Activated gamma-delta T cell (primary cell): ENCODE data around the gene CFAP65.
A peak's percentile ranks its signal among the peaks of the same experiment; 100 is the strongest.

Experiments used
- DNase-seq: peaks from one replicate; lab custom pipeline; 2025; lab: John Stamatoyannopoulos, UW

The CFAP65 gene

DNA sequence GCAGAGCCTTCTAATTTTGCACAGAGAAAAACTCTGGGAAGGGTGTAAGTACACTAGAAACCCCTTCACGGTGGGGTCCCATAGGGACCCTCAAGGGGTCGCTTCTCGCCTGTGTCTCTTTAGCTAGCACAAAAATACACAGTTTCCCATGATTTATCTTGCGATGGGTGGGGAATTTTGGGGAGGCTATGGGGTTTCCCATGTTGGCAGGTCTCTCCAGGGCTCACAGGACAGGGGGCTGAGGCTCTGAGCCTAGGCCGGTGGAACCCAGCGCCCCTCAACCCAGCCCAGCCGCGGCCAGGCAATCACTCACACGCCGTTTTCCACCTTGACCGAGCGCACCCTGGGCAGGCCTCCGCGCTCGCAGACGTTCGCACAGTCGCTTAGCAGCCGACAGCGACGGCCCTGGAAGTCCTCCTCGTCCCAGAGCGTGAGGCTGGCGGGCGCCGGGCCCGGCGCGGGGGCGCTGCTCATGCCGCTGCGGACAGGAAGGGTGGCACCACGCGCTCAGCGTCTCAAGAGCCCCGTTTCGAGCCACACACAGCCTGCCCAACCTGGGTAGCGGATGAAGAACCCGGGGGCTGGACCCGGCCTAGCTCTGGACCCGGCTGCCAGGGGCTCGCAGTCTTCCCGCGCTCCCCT, 48.5 kb downstream of the CFAP65 start:
- DNase-seq: no peak

DNA sequence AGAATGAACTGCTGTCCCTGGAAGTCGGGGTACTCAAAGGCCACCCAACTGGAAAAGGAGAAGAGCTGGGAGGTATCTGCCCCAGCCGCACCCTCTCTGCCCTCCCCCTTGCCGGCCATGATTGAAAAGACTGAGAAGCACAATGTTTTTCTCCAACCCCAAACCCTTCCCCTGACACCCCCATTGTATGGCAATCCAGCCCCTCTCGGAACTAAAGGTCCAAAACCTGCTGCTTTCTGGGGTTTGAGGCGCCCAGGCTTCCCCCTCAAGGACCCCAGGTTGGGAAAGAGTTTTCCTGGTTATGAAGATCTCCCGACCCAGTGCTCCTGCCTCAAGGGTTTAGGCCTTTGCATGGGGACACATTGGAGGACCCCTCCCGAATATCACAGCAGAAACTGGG, 49.1 kb downstream of the CFAP65 start:
- DNase-seq: no peak

DNA sequence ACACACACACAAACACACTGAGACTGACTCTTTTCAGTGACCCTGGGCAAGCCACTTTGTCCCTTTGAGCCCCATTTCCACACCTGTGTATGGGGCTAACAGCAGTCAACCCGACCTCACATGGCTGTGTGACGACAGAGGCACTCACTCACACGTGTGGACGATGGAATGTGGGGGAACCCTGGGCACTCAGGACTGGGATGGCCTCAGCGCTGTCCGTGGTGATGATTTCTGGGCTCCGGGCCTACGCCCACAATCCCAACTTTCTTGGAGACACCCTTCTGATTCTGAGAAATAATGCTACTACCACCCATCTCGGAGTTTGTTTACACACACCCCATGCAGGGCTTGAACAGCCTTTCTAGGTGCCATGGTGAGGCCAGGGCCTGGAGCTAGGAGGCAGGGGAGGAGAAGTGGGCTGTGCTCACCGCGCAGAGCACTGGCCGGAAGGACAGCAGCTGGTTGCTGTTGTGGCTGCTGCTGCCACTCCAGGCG, 49.6 kb downstream of the CFAP65 start:
- DNase-seq: no peak

DNA sequence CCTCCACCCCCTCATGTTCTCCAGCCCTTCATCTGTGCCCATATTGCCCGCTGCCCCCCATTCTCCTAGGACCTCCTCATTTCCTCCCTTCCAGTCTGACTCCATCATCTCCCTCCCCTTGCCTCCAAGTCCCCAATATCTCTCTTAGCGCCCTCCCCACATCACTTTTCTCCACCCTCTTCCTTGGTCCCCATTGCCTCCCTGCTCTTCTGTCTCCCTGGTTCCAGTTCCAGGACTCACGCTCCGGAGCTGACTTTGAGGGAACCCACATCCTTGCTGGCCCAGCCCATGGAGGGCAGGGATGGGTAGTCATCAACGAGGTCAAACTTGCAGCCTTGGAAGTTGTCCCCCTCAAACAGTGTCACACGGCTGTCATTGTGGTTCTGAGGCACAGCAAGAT, 50.7 kb downstream of the CFAP65 start:
- no peak for DNase-seq

DNA sequence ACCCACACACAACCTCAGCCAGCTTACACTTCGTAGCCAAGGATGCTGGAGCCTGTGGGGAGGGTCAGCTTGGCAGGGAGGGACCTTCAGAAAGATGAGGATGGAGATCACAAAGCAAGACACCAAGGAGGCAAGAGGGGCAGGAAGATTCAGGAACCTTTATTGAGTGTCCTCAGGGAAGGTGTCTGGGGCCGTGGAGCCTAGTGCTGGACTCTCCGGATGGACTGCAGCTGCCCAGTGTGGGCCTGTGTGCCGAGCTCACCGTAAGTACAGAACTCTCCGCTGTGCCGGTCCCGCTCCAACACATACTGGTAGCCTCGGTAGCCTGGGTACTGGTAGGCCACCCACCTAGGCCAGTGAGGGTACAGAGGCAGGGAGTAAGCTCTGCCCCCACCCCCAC, 51.3 kb downstream of the CFAP65 start:
- no peak for DNase-seq

DNA sequence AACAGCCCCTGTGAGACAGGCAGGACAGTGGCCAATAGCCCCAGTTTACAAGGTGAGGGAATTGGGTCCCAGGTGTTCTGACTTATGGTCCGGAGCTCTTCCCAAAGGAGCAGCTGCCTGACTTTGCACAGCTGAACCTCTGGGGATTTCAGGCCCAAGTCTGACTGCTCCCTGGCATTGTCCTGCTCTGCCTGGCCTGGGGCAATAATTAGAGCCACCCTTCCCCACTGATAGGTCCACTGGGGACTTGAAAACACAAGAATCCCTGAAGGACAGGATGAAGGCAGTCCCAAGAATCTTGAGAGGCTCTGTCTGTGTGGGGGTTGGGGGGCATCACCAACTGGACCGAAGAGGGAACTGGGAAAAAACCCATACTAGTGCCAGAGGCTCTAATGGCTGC, 52.7 kb downstream of the CFAP65 start:
- no peak for DNase-seq

DNA sequence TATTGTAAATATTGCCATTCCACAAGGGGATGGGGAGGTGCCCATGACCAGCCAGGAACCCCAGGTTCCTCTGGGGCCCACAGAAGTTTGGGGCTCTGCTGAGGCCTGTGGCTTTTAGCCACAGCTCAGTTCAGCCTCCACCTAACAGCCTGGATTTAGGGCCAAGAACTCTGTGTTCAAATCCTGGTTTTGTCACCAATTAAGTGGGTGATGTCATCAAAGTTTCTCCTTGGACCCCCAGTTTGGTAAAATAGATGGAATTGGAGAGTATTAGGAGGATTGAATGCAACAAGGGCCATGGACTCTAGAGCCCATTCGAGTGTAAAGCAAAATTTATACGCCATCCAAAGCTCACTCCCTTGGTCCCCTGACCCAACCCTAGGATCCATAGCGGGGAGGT, 53.2 kb downstream of the CFAP65 start:
- no peak for DNase-seq

DNA sequence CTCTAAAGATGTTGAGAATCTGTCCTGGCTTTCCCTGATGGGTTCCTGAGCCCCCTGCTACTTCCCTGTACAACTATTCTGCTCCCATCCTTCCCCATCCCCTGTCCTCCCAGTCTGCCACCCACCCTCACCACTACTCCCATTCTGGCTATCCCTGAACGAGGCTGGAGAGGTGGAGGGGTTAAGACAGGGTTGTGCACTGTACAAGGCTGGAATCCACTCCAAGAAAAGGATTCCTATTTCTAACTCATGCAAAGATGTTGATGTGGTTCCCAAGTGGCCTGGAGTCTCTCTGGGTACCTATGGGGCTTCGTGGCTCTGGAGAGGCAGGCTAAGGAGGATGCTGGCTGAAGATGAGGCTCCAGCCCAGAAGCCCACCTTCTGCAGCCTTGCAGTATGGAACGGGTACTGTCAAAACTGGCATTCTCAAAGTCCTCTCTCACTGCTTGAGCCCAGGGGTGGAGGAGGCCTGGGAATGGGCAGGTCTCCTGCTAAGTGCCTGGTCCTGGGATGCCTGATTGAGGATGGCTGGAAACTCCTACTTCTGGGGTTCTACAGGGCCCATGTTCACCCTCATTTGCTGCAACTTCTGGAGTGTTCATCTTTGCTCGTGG, 55.1 kb downstream of the CFAP65 start:
- DNase-seq: no peak

DNA sequence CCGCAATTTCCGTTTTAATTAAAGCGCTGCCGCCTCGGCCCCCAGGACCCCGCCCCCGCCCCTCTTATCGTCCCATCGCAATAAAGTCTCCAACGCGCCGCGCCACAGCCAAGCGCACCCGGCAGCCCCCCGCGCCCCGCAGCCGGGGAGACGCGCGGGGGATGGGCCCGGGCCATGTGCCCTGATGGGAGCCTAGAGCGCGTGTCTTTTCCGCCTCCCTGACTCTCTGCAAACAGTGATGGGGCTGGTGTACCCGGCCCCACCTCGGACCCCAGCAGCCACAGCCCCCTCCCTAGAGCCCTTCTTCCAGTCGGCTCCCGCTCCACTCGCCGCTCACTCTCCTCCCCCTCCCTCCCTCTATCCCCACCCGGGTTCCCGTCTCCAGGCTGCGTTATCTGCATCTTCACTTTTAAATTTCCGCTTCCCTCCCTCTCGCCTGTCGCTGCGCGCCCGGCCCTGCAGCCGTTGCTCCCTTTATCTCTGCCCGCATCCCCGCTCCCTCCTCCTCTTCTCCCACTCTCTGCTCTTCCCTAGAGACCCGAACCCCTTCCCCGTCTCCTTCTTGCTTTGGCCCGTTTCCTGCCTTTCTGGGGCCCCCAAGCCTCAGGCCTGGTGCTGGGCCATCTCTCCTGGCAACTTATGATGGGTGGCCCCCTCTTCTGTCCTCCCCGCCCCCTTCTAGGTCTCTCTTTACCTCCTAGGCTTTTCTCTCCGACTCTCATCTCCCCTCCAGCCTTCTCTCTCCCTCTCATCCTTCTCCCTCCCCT, 55.8 kb downstream of the CFAP65 start:
- no peak for DNase-seq

DNA sequence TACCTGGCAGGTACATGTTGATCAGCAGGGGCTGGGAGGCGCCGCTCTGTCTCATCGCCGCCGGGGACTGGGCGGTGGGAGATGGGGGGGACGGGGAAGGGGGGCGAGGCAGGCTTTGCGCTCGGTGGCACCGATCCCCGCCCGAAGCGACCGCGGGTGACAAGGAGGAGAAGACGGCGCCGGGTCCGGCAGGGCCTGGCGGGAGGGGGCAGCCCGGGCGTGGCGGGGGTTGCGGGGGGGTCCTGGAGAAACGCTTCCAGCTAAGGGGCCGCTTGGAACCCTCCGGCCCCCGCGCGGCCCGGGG, 56.3 kb downstream of the CFAP65 start, which contains the start of gene FEV:
TSS of gene FEV (minus strand) at position 164 of the 304 bp plus-strand sequence. CDS start at position 55, 109 bp downstream.
- no peak for DNase-seq

DNA sequence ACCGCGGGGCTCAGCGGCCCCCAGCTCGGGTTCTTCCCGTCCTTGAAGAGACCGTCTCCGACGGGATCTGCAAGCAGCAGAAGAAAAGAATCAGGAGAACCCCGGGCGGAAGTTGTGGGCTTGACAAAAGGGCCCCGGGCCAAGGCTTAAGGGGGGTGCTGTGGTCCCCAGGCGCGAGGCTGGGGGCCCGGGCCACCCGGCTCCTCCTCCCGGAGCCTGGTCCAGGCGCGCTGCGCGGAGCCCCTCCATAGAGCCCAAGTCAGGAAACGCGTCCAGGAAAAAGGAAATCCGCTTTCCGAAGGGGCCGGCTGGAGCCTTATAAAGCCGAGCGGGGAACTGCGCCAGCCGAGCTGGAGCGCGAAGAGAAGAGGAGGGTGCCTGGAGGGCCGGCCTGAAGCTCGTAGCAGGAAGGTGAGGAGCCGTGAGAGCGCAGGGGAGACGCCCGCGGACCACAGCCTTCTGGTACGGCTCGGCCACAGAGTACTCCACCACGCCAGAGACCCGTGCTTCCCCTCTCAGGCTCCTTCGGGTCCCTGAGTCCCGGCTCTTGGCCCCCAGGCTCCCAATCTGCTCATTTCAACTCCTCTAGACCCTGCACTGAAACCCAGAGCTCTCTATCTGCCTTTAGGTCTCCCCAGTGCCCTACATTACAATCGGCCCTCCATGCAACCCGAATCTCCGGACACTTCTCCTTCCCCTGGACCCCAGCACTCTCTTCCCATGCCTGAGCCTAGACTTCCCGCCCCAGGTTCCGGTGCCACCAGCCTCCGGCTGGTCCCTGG, 56.9 kb downstream of the CFAP65 start:
- DNase-seq: no peak

DNA sequence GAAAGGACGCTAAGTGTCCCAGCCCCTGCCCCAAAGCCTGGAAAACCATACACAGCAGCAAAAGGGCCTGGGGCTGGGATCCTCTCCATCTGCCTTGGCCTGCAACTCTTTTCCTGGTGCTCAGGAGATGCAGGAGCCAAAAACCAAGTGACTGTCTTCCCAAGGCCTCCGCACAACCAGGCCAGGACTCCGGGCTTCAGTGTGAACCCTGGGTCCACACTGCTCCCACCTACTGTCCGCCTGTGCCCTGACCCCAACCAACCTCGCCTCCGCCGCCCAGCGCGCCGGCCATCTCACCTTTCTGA, 57.4 kb downstream of the CFAP65 start:
- DNase-seq: no peak

DNA sequence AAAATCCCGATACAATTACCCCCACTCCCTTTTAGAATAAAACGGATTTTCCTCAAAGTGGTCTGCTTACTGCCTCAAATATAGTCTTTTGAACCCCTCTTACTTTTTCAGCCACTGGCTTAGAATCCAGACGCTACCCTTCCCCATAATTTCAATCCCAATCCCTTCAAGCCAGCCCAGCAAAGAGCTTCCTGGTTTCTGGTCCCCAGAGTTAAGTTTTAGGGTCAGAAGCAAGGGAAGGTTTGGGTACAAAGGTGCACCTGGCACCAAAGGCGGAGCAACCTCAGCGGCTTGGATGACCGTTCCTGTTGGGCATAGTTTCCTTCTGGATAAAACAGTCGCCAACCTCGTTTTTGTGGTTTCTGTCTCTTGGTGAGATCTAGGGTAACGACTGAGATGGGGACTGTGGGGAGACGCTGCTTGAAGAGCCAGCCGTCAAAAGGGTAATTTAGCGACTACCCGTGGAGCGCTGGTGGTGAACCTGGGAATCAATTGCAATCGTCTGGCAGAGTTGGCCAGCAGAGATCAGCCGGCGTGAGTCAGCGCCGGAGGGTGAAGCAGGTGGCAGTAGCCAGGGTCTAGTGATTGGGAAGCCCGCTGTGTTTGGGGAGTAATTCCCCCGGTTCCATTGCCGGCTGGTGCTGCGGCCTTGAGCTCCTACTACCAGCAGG, 57.9 kb downstream of the CFAP65 start:
- no peak for DNase-seq

DNA sequence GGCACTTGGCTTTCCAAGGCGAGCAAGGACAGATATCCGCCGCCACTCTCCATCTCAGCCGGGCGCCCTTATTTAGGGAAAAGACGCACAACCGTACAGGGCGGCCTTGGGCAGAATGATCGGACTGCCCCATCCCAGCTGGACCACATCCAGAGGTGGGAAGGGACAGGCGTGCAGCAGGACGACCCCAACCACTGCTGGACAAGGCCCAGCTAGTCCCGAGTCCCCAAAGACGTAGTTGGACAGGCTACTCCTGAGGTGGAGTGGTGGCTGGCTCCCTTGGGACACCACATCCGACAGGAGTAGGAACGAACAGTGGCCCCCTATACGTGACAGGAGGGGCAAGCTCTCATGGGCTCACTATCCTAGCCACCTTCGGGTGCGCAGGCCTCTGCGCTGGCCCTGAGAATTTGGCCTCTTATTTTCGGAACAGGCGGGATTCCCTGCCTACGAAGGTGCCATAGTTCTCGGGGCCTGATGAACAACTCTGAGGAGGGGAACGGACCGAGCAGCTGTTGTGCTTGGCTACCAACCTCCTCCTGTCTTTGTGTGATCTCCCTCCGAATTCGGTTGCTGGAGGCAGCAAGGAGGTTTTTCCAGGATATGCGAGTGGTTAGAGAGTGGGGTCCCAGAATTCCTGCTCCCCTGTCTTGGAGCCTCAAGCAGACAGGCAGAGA, 58.6 kb downstream of the CFAP65 start:
- no peak for DNase-seq

DNA sequence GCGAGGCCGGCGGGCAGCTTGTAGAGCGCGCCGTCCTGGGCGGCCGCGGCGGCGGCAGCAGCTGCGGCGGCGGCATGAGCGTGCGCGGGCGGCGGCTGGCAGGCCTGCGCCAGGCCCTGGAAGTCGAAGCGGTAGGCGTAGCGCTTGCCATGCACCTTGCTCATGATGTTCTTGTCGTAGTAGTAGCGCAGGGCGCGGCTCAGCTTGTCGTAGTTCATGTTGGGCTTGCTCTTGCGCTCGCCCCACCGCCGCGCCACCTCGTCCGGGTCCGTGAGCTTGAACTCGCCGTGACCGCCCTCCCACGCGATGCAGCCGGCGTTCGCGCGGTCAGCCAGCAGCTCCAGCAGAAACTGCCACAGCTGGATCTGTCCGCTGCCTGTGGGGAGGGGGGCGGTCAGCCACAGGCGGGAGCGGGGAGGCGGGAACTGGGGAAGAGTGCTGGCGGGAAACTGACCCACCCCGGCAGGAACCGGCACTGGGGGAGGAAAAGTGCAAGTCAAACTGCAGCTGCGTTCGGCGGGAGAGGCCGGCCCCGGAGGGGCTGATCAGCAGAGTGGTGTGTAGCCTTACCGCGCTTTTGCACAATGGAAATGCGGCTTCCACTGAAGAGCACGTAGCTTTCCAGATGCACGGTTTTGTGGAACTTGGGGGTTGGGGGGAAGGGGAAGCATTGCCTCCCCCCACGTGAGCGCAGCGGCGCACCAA, 59.3 kb downstream of the CFAP65 start:
- DNase-seq: no peak

DNA sequence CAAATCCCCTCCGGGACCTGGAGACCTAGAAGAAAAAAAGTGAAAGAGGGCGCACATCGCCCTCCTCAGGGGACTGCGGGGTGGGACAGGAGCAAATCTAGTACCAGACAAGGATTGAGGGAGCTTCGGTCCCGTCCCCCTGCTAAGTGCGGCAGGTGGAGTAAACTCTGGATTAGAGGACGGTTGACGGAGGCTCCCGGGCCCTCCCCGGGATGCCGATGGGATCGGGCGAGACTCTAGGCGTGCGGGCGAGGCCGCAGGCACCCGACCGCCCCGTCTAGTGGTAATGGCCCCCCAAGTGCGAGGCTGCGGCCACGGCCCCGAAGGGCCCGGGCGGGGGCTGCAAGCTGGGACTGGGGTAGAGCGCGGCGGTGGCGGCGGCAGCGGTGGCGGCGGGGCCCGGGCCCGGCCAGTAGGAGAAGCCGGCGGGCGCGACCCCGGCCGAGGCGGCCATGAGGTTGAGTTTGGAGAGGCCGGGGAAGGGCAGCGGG, 59.9 kb downstream of the CFAP65 start:
- no peak for DNase-seq

DNA sequence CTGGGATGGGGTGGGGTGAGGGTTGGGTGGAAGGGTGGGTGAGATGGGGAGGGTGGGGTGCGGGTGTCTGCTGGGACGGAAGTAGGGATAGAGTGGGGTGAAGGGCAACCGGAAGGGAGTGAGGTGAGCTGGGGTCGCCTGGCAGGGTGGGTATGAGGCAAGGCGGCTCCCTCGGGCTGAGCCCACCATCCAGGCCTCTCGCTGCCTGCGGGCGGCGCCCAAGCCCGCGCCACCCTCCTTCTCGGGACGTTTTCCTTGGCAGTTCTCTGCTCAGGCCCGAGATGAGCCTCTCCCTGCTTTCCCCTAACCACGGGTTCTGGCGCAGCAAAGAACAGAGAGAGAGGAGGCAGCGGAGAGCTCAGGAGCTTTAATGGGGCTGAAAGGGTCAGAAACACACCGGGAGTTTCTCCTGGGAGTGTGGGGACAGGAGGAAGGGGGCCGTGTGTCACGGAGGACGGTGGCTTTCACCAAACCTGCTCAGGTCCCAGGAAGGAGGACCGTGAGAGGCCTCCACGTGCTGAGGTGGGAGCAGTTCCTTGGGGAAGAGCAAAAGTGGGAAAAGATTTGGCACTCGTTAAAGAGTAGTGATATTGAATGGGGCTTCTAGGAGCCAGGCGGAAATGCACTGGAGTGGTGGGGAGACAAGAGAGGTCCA, 60.5 kb downstream of the CFAP65 start:
- no peak for DNase-seq

DNA sequence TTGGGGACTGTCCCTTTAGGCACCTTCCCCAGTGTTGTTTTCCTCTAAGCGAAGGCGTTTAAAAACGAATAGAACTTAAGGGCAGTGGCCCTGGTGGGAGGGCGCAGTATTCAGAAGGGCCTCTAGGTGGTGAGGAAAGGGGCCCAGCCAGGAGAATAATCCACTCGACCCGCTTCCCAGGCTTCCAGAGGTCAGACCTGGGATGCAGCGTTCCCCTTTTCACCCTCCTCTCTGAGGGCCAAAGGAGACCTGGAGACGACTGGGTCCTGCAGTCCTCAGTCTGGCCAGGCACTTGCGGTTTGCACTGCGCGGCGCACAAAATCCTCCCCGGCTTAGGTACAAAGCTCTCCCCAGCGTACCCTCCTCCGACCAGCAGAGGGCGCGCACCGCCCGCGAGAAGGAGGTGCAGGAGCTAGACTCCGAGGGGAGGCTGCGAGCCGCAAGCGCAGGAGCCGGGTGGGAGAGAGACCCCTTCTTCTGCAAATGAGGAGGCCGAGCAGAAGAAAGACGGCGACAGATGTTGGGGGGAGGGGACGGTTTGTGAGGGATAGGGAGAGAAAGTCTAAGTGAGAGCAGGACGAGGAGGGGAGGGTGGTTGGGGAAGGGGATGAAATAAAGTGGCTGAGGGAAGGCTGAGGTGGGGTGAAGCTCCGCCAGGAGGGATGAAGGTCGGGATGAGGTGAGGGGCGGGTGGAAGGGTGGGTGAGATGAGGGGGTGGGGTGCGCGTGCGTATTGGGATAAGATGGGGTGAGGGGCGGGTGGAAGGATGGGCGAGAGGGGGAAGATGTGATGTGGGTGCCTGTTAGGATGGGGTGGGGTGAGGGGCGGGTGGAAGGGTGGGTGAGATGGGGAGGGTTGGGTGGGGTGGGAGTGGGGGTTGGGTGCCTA, 61.2 kb downstream of the CFAP65 start:
- peak; percentile 55 for DNase-seq
